Choroid plexus epithelial cell (primary cell): ENCODE measurements around the gene TRIM36.

ENCODE experiments used
- DNase-seq: peaks from one replicate; pipeline ENCODE4 v3.0.0-alpha.2; 2010; ENCODE audit warnings: low read depth
- H3K4me3 ChIP-seq: 2 replicates; pipeline ENCODE4 v1.5.1; 2011; ENCODE audit warnings: low read depth, mild to moderate bottlenecking, control low read depth, low read length, moderate library complexity
- TF ChIP-seq, protein P1 (sequence below): conservative IDR thresholded peaks from 2 replicates; pipeline ENCODE4 v1.5.1; 2011; ENCODE audit warnings: low read depth, mild to moderate bottlenecking, control low read depth, inconsistent platforms, low read length, moderate library complexity

Gene TRIM36

GRCh38 chr5:115166744-115167393 lies 2.8 kb downstream of the TRIM36 start:
- no peak overlapping the region for H3K4me3 ChIP-seq
- no peak for DNase-seq
- TF ChIP-seq, protein P1, sequence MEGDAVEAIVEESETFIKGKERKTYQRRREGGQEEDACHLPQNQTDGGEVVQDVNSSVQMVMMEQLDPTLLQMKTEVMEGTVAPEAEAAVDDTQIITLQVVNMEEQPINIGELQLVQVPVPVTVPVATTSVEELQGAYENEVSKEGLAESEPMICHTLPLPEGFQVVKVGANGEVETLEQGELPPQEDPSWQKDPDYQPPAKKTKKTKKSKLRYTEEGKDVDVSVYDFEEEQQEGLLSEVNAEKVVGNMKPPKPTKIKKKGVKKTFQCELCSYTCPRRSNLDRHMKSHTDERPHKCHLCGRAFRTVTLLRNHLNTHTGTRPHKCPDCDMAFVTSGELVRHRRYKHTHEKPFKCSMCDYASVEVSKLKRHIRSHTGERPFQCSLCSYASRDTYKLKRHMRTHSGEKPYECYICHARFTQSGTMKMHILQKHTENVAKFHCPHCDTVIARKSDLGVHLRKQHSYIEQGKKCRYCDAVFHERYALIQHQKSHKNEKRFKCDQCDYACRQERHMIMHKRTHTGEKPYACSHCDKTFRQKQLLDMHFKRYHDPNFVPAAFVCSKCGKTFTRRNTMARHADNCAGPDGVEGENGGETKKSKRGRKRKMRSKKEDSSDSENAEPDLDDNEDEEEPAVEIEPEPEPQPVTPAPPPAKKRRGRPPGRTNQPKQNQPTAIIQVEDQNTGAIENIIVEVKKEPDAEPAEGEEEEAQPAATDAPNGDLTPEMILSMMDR, result no peak

DNA sequence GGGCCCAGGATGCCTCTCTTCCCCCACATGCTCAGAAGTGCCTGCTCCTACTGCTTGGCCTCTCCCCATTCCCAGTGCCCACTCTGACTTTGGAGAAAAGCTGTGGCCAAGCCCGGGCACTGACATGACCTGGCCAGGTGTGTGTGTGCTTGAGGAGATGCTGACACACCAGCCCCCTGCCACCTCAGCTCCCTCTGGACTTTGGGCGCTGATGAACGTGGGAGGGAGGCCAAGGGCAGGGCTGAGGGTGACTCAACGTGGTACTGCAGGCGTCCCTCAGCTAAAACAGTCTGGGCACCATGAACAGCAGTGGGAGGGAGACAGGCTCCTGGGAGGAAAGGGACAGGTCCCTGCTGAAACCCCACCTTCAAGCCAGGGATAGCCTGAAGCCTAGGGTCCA lies 3.9 kb downstream of the TRIM36 start:
- TF ChIP-seq, protein P1, result no peak
- no peak for DNase-seq
- H3K4me3 ChIP-seq, result no peak overlapping the region

GRCh38 chr5:115160975-115161475 lies 8.7 kb downstream of the TRIM36 start:
- H3K4me3 ChIP-seq, result no peak overlapping the region
- no peak for DNase-seq
- TF ChIP-seq, protein P1, result no peak

DNA sequence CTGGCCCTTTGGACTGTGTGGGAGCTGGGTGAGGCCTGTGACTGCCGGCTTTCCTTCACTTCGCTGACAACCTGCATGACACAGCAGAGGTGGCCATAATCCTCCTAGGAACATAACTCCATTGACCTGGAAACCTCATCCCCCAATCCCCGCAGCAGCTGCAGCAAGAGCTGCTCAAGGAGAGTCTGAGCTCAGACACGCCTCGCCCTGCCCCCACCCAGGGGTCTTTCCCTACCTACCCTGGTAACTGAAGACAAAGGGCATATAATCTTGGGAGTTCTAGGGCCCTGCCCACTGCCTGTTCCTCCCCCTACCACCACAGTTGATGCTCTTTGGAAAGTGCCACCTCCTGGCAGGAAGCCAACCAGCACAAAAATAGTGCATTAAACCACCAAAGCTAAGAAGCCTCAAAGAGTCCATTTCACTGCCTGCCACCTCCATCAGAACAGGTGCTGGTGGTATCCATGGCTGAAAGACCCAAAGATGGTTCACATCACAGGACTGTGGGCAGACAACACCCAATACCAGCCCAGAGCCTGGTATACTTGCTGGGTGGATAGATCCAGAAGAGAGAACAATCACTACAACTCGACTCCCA lies 18.4 kb downstream of the TRIM36 start:
- no peak for DNase-seq
- no peak overlapping the region for H3K4me3 ChIP-seq
- TF ChIP-seq, protein P1, result no peak

DNA sequence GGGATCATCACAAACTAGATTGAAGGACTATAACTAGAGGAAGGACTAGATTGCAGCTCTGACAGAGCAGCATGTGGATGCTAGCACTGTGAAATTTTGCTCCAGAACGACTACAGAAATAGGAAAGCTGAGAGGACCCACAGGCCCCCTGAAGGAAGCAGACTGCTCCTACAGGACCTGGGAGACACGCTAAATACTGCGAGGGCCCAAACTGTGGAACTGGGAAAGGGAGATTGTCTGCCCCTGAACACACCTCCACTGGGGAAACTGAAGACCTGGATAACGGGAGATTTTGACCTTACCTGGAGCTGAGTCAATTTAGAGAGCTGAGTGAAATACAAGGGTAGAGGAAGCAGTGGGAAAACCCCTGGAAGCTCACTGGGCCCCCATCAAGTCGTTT lies 19.2 kb downstream of the TRIM36 start:
- TF ChIP-seq, protein P1, result no peak
- no peak overlapping the region for H3K4me3 ChIP-seq
- no peak for DNase-seq

GRCh38 chr5:115147052-115147451 lies 22.7 kb downstream of the TRIM36 start:
- TF ChIP-seq, protein P1, result no peak
- no peak for DNase-seq
- H3K4me3 ChIP-seq, result no peak overlapping the region

DNA sequence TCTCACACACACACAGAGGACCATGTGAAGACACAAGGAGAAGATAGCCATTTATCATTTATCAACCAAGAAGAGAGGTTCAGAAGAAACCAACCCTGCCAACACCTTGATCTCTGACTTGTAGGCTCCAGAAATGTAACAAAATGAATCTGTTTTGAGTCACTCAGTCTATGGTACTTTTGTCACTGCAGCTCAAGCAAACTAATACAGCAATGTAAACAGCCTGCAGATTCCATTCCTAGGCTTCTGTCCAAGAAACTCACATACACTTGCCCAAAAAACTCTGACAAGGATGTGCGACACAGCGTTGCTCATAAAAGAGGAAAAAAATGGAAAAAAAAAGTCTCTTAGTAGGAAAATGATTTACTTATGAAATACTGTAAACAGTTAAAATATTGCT lies 33.4 kb downstream of the TRIM36 start:
- DNase-seq, result no peak
- TF ChIP-seq, protein P1, result no peak
- no peak overlapping the region for H3K4me3 ChIP-seq
